ENCODE results near the gene ARAP2.
A peak's percentile ranks its signal among the peaks of the same experiment; 100 is the strongest.

The ARAP2 gene

GRCh38 chr4:36133086-36133485 is 111.2 kb downstream of the ARAP2 start:
- H3K4me3 ChIP-seq (ENCODE audit: insufficient read depth, low read depth, low read length), result no peak overlapping the region

GRCh38 chr4:36130641-36131040 is 113.7 kb downstream of the ARAP2 start:
- WGBS, 2 experiments, result 91 to 96% methylated on average over 3 of the region's 3 CpGs

More at GRCh38 chr4:36133086-36133485, 111.2 kb downstream of the ARAP2 start:
- Histone ChIP-seq H3K27me3 (ENCODE audit: control insufficient read depth, insufficient read depth, low read length, poor library complexity, severe bottlenecking) (no peaks in the 10 kb centered on the region), H3K4me1 (ENCODE audit: control insufficient read depth, insufficient read depth, low read length) (no peaks in the 10 kb centered on the region), H3K36me3 (ENCODE audit: control insufficient read depth, insufficient read depth, low read length) (no peaks in the 10 kb centered on the region), H3K9me3 (ENCODE audit: control insufficient read depth, low read length) (no peaks in the 10 kb centered on the region), H3K27ac (ENCODE audit: insufficient read depth, low read depth, low read length, poor library complexity, severe bottlenecking) (no peak overlapping the region)
- 97 to 100% methylated on average over 2 of the region's 2 CpGs for WGBS, 2 experiments

GRCh38 chr4:36128689-36129088 is 115.6 kb downstream of the ARAP2 start:
- H3K4me3 ChIP-seq (ENCODE audit: insufficient read depth, low read depth, low read length), result no peak overlapping the region
- WGBS, 2 experiments, result 85 to 91% methylated on average over 2 of the region's 2 CpGs

More at GRCh38 chr4:36130641-36131040, 113.7 kb downstream of the ARAP2 start:
- Histone ChIP-seq H3K9me3 (ENCODE audit: control insufficient read depth, low read length) (no peaks in the 10 kb centered on the region), H3K36me3 (ENCODE audit: control insufficient read depth, insufficient read depth, low read length) (no peaks in the 10 kb centered on the region), H3K4me3 (ENCODE audit: insufficient read depth, low read depth, low read length) (no peak overlapping the region), H3K27me3 (ENCODE audit: control insufficient read depth, insufficient read depth, low read length, poor library complexity, severe bottlenecking) (no peaks in the 10 kb centered on the region), H3K4me1 (ENCODE audit: control insufficient read depth, insufficient read depth, low read length) (no peaks in the 10 kb centered on the region), H3K27ac (ENCODE audit: insufficient read depth, low read depth, low read length, poor library complexity, severe bottlenecking) (no peak overlapping the region)

GRCh38 chr4:36123906-36124305 is 120.4 kb downstream of the ARAP2 start:
- WGBS, 2 experiments, result 100% methylated on average over 1 of the region's 1 CpG; no CpG with 5 or more reads in 1 of the 2 experiments
- Histone ChIP-seq H3K4me3 (ENCODE audit: insufficient read depth, low read depth, low read length) (no peak overlapping the region), H3K4me1 (ENCODE audit: control insufficient read depth, insufficient read depth, low read length) (no peaks in the 10 kb centered on the region)

More at GRCh38 chr4:36128689-36129088, 115.6 kb downstream of the ARAP2 start:
- no peaks in the 10 kb centered on the region for H3K9me3 ChIP-seq (ENCODE audit: control insufficient read depth, low read length)
- H3K27ac ChIP-seq (ENCODE audit: insufficient read depth, low read depth, low read length, poor library complexity, severe bottlenecking), result no peak overlapping the region
- H3K36me3 ChIP-seq (ENCODE audit: control insufficient read depth, insufficient read depth, low read length), result no peaks in the 10 kb centered on the region
- H3K4me1 ChIP-seq (ENCODE audit: control insufficient read depth, insufficient read depth, low read length), result no peaks in the 10 kb centered on the region
- H3K27me3 ChIP-seq (ENCODE audit: control insufficient read depth, insufficient read depth, low read length, poor library complexity, severe bottlenecking), result no peaks in the 10 kb centered on the region

GRCh38 chr4:36115312-36115711 is 129.0 kb downstream of the ARAP2 start:
- Histone ChIP-seq H3K4me1 (ENCODE audit: control insufficient read depth, insufficient read depth, low read length) (no peaks in the 10 kb centered on the region), H3K36me3 (ENCODE audit: control insufficient read depth, insufficient read depth, low read length) (no peaks in the 10 kb centered on the region), H3K27ac (ENCODE audit: insufficient read depth, low read depth, low read length, poor library complexity, severe bottlenecking) (no peak overlapping the region), H3K9me3 (ENCODE audit: control insufficient read depth, low read length) (no peaks in the 10 kb centered on the region), H3K27me3 (ENCODE audit: control insufficient read depth, insufficient read depth, low read length, poor library complexity, severe bottlenecking) (no peaks in the 10 kb centered on the region), H3K4me3 (ENCODE audit: insufficient read depth, low read depth, low read length) (no peak overlapping the region)
- 83 to 96% methylated on average over 2 of the region's 3 CpGs for WGBS, 2 experiments

More at GRCh38 chr4:36123906-36124305, 120.4 kb downstream of the ARAP2 start:
- Histone ChIP-seq H3K9me3 (ENCODE audit: control insufficient read depth, low read length) (no peaks in the 10 kb centered on the region), H3K27me3 (ENCODE audit: control insufficient read depth, insufficient read depth, low read length, poor library complexity, severe bottlenecking) (no peaks in the 10 kb centered on the region), H3K36me3 (ENCODE audit: control insufficient read depth, insufficient read depth, low read length) (no peaks in the 10 kb centered on the region), H3K27ac (ENCODE audit: insufficient read depth, low read depth, low read length, poor library complexity, severe bottlenecking) (no peak overlapping the region)

- no peaks in the 10 kb centered on the region for H3K36me3 ChIP-seq (ENCODE audit: control insufficient read depth, insufficient read depth, low read length)
- H3K27me3 ChIP-seq (ENCODE audit: control insufficient read depth, insufficient read depth, low read length, poor library complexity, severe bottlenecking), result no peaks in the 10 kb centered on the region
- H3K4me1 ChIP-seq (ENCODE audit: control insufficient read depth, insufficient read depth, low read length), result no peaks in the 10 kb centered on the region
- H3K9me3 ChIP-seq (ENCODE audit: control insufficient read depth, low read length), result no peaks in the 10 kb centered on the region
- no peak overlapping the region for H3K4me3 ChIP-seq (ENCODE audit: insufficient read depth, low read depth, low read length)
- H3K27ac ChIP-seq (ENCODE audit: insufficient read depth, low read depth, low read length, poor library complexity, severe bottlenecking), result no peak overlapping the region
Observed at GRCh38 chr4:36111172-36111571, 133.1 kb downstream of the ARAP2 start.

GRCh38 chr4:36099509-36099908 is 144.8 kb downstream of the ARAP2 start:
- WGBS, 2 experiments, result 92 to 97% methylated on average over 3 of the region's 3 CpGs
- Histone ChIP-seq H3K9me3 (ENCODE audit: control insufficient read depth, low read length) (no peaks in the 10 kb centered on the region), H3K27me3 (ENCODE audit: control insufficient read depth, insufficient read depth, low read length, poor library complexity, severe bottlenecking) (no peaks in the 10 kb centered on the region), H3K4me3 (ENCODE audit: insufficient read depth, low read depth, low read length) (no peak overlapping the region), H3K4me1 (ENCODE audit: control insufficient read depth, insufficient read depth, low read length) (no peaks in the 10 kb centered on the region), H3K27ac (ENCODE audit: insufficient read depth, low read depth, low read length, poor library complexity, severe bottlenecking) (no peak overlapping the region), H3K36me3 (ENCODE audit: control insufficient read depth, insufficient read depth, low read length) (no peaks in the 10 kb centered on the region)

GRCh38 chr4:36094995-36095394 is 149.3 kb downstream of the ARAP2 start:
- no peak overlapping the region for H3K27ac ChIP-seq (ENCODE audit: insufficient read depth, low read depth, low read length, poor library complexity, severe bottlenecking)
- no peaks in the 10 kb centered on the region for H3K36me3 ChIP-seq (ENCODE audit: control insufficient read depth, insufficient read depth, low read length)
- no peaks in the 10 kb centered on the region for H3K27me3 ChIP-seq (ENCODE audit: control insufficient read depth, insufficient read depth, low read length, poor library complexity, severe bottlenecking)
- no peak overlapping the region for H3K4me3 ChIP-seq (ENCODE audit: insufficient read depth, low read depth, low read length)
- no peaks in the 10 kb centered on the region for H3K9me3 ChIP-seq (ENCODE audit: control insufficient read depth, low read length)
- no peaks in the 10 kb centered on the region for H3K4me1 ChIP-seq (ENCODE audit: control insufficient read depth, insufficient read depth, low read length)
- WGBS, 2 experiments, result 95% methylated on average over 2 of the region's 2 CpGs; no CpG with 5 or more reads in 1 of the 2 experiments

- H3K27me3 ChIP-seq (ENCODE audit: control insufficient read depth, insufficient read depth, low read length, poor library complexity, severe bottlenecking), result no peaks in the 10 kb centered on the region
- H3K9me3 ChIP-seq (ENCODE audit: control insufficient read depth, low read length), result no peaks in the 10 kb centered on the region
- H3K4me3 ChIP-seq (ENCODE audit: insufficient read depth, low read depth, low read length), result no peak overlapping the region
- no peak overlapping the region for H3K27ac ChIP-seq (ENCODE audit: insufficient read depth, low read depth, low read length, poor library complexity, severe bottlenecking)
- no peaks in the 10 kb centered on the region for H3K36me3 ChIP-seq (ENCODE audit: control insufficient read depth, insufficient read depth, low read length)
- 93 to 97% methylated on average over 8 of the region's 9 CpGs for whole genome bisulfite sequencing, 2 experiments
- no peaks in the 10 kb centered on the region for H3K4me1 ChIP-seq (ENCODE audit: control insufficient read depth, insufficient read depth, low read length)
Observed at GRCh38 chr4:36091997-36092396, 152.3 kb downstream of the ARAP2 start.

- H3K27ac ChIP-seq (ENCODE audit: insufficient read depth, low read depth, low read length, poor library complexity, severe bottlenecking), result peak overlapping the region; percentile 20
- no peak overlapping the region for H3K4me3 ChIP-seq (ENCODE audit: insufficient read depth, low read depth, low read length)
- H3K36me3 ChIP-seq (ENCODE audit: control insufficient read depth, insufficient read depth, low read length), result no peaks in the 10 kb centered on the region
- 33 to 44% methylated on average over 1 of the region's 1 CpG for WGBS, 2 experiments
- no peaks in the 10 kb centered on the region for H3K9me3 ChIP-seq (ENCODE audit: control insufficient read depth, low read length)
- no peaks in the 10 kb centered on the region for H3K27me3 ChIP-seq (ENCODE audit: control insufficient read depth, insufficient read depth, low read length, poor library complexity, severe bottlenecking)
- no peaks in the 10 kb centered on the region for H3K4me1 ChIP-seq (ENCODE audit: control insufficient read depth, insufficient read depth, low read length)
Observed at GRCh38 chr4:36088542-36088941, 155.8 kb downstream of the ARAP2 start.

GRCh38 chr4:36086261-36086786 is 158.0 kb downstream of the ARAP2 start:
- 100% methylated on average over 1 of the region's 1 CpG; no CpG with 5 or more reads in 1 of the 2 experiments for WGBS, 2 experiments
- no peaks in the 10 kb centered on the region for H3K27me3 ChIP-seq (ENCODE audit: control insufficient read depth, insufficient read depth, low read length, poor library complexity, severe bottlenecking)
- no peaks in the 10 kb centered on the region for H3K4me1 ChIP-seq (ENCODE audit: control insufficient read depth, insufficient read depth, low read length)
- no peaks in the 10 kb centered on the region for H3K9me3 ChIP-seq (ENCODE audit: control insufficient read depth, low read length)
- no peaks in the 10 kb centered on the region for H3K36me3 ChIP-seq (ENCODE audit: control insufficient read depth, insufficient read depth, low read length)
- no peak overlapping the region for H3K27ac ChIP-seq (ENCODE audit: insufficient read depth, low read depth, low read length, poor library complexity, severe bottlenecking)
- H3K4me3 ChIP-seq (ENCODE audit: insufficient read depth, low read depth, low read length), result no peak overlapping the region
